Lower leg skin (tissue), 3 donors: ENCODE results near the gene S1PR4.

Experiments
- POLR2A ChIP-seq, 2 donors: fragments of 450-650 bp; IDR thresholded peaks; one replicate each; pipeline ENCODE4 v1.6.1; 2016 to 2017; ENCODE audit warnings: antibody characterized with exemption in 2 of 2, mild to moderate bottlenecking in 1 of 2, moderate library complexity in 1 of 2
- TF ChIP-seq, protein P1 (sequence below), 3 donors: fragments of 450-650 bp; IDR thresholded peaks; one replicate each; pipeline ENCODE4 v1.5.1; 2016; ENCODE audit warnings: antibody characterized with exemption in 3 of 3, mild to moderate bottlenecking in 3 of 3, moderate library complexity in 2 of 3

DNA sequence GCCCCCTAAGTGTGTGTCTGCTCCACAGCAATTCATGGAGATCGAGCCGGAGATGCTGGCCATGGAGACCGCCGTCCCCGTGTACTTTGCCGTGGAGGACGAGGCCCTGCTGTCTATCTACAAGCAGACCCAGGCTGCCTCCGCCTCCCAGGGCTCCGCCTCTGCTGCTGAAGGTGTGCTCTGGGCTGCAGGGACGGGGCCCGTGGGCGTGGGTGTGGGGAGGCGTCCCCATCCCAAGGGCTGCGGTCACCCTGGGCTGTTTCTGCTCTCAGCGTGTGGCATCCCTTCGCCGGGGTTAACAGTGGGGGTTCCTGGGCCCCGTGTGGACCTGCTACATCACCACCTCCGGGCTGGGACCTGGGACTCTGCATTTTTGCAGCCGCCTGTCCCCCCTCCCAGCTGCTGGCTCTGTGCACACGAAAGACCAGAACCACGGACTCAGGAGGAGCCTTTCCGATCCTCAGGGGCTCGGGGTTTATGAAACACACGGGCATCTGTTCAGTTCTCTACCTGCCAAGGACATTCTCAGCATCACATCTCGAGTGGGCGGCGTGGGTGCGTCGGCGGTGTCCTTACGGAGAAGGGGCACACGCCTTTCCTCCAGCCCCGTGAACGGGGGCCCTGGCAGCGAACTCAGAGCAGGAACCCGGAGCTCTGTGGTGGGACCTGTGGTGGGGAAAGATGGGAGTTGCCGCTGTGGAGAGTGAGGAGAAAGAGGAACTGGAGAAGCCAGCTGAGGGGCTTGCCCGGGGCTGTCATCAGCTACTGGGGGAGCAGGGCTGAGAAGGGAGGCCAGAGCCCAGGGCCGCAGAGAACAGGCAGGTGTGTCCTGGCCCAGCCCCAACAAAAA, 14.9 kb downstream of the S1PR4 start:
- TF ChIP-seq, protein P1, sequence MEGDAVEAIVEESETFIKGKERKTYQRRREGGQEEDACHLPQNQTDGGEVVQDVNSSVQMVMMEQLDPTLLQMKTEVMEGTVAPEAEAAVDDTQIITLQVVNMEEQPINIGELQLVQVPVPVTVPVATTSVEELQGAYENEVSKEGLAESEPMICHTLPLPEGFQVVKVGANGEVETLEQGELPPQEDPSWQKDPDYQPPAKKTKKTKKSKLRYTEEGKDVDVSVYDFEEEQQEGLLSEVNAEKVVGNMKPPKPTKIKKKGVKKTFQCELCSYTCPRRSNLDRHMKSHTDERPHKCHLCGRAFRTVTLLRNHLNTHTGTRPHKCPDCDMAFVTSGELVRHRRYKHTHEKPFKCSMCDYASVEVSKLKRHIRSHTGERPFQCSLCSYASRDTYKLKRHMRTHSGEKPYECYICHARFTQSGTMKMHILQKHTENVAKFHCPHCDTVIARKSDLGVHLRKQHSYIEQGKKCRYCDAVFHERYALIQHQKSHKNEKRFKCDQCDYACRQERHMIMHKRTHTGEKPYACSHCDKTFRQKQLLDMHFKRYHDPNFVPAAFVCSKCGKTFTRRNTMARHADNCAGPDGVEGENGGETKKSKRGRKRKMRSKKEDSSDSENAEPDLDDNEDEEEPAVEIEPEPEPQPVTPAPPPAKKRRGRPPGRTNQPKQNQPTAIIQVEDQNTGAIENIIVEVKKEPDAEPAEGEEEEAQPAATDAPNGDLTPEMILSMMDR (IDR thresholded peaks at IDR 0.05): no peak
- no peak for TF ChIP-seq POLR2A (IDR thresholded peaks at IDR 0.05)
